ENCODE data around the gene IGFBP6. TPM values are rescaled to one million over a fixed set of nuclear protein-coding genes. Genes with fewer than 3 reads are reported as not detected.

Gene IGFBP6
- total RNA-seq, 2 donors from 2014 or later: 7.2 to 14.6 TPM

DNA sequence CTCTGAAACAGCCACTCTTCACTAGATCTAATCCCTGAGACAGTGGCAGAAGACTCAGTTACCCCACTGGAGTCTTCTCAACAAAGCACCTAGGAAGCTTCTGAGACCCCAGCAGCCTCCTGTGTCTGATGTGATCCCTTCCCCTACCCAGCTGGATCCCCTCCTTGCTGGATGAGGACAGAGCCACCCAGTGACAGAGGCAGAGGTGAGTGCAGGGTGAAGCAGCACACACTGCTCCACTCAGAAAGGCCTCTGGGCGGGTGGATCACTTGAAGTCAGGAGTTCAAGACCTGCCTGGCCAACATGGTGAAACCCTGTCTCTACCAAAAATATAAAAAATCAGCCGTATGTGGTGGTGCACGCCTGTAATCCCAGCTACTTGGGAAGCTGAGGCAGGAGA lies 21.0 kb upstream of the IGFBP6 start:
- no peaks in the 10 kb centered on the region for H3K9me3 ChIP-seq
- H3K9ac ChIP-seq (ENCODE audit: low read depth in 2 of 2, low read length in 2 of 2): no peak overlapping the region
- DNase-seq: no peak
- no peak overlapping the region for H3K27ac ChIP-seq
- H3K4me1 ChIP-seq: peaks cover 9% of the 10 kb centered on the region
- H3K27me3 ChIP-seq: no peaks in the 10 kb centered on the region
- TF ChIP-seq, protein P1, sequence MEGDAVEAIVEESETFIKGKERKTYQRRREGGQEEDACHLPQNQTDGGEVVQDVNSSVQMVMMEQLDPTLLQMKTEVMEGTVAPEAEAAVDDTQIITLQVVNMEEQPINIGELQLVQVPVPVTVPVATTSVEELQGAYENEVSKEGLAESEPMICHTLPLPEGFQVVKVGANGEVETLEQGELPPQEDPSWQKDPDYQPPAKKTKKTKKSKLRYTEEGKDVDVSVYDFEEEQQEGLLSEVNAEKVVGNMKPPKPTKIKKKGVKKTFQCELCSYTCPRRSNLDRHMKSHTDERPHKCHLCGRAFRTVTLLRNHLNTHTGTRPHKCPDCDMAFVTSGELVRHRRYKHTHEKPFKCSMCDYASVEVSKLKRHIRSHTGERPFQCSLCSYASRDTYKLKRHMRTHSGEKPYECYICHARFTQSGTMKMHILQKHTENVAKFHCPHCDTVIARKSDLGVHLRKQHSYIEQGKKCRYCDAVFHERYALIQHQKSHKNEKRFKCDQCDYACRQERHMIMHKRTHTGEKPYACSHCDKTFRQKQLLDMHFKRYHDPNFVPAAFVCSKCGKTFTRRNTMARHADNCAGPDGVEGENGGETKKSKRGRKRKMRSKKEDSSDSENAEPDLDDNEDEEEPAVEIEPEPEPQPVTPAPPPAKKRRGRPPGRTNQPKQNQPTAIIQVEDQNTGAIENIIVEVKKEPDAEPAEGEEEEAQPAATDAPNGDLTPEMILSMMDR (IDR thresholded peaks at IDR 0.05): no peak
- intact Hi-C loops (cut with DNase I): no loop called here
- no peak overlapping the region for H3K4me3 ChIP-seq
- peaks cover 9% of the 10 kb centered on the region for H3K36me3 ChIP-seq

DNA sequence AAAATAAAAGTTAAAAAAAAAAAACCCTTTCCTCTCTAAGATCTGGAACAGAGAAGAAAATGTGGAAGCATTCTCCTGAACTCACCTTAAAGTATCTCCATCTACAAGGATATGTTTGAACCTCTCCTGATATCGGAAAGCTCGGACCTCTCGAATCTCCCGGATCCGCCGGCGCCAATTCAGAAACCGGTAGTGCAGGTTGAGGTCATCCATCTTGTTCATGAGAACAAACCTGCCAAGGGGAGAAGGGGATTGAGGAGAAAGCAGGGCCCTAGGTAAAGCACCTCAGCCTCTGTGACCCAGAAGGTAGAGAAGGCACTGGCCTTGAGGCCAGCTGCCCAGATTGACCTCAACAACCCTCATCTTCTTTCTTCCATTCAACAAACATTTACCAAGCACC lies 20.4 kb upstream of the IGFBP6 start:
- H3K36me3 ChIP-seq: peaks cover 9% of the 10 kb centered on the region
- no peaks in the 10 kb centered on the region for H3K9me3 ChIP-seq
- intact Hi-C loops (cut with DNase I): no loop called here
- H3K4me1 ChIP-seq: peaks cover 9% of the 10 kb centered on the region
- no peak overlapping the region for H3K27ac ChIP-seq
- H3K27me3 ChIP-seq: no peaks in the 10 kb centered on the region
- no peak for DNase-seq
- no peak overlapping the region for H3K4me3 ChIP-seq
- TF ChIP-seq, protein P1 (IDR thresholded peaks at IDR 0.05): no peak
- H3K9ac ChIP-seq (ENCODE audit: low read depth in 2 of 2, low read length in 2 of 2): no peak overlapping the region

DNA sequence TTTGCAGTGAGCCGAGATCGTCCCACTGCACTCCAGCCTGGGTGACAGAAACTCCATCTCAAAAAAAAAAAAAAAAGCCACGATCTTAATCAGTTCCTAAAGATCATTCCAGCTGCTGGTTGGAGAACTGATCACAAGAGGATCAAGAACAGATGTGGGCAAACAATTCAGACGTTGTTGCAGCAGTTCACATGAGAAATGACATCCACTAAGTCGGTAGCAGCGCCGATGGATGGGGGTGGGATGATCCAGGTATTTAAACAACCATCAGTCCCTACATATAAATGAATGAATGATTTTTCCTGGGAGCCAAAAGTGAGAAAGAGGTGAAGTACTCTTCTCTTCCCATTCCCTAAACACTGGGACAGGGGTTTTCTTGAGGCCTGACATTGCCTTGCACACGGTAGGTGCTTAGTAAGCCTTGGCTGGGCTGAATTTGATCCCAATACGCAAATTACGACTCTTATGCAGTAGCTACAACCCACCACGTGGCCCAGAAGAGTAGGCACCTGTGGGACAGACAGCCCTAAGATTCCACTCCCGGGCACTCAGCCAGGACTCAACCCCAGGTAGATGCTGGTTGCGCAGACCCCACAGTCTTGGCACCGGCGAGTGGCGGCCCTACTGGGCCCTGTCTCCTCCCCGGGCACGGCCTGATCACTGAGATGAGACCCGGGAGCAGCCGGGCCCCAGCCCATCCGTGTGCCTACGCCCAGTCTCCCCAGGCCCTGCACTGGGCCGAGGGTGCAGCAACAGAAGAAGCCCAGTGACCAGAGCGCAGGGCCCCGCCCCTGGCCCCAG lies 18.8 kb upstream of the IGFBP6 start:
- Histone ChIP-seq H3K4me3 (peak overlapping the region; percentile 88), H3K9me3 (no peaks in the 10 kb centered on the region), H3K36me3 (peaks cover 9% of the 10 kb centered on the region), H3K27me3 (no peaks in the 10 kb centered on the region), H3K27ac (peak overlapping the region; percentile 83), H3K9ac (ENCODE audit: low read depth in 2 of 2, low read length in 2 of 2) (peak overlapping the region; percentile 83 to 84), H3K4me1 (peaks cover 9% of the 10 kb centered on the region)
- TF ChIP-seq, protein P1 (IDR thresholded peaks at IDR 0.05): no peak
- peak; percentile 60 for DNase-seq
- intact Hi-C loops (cut with DNase I): no loop called here

DNA sequence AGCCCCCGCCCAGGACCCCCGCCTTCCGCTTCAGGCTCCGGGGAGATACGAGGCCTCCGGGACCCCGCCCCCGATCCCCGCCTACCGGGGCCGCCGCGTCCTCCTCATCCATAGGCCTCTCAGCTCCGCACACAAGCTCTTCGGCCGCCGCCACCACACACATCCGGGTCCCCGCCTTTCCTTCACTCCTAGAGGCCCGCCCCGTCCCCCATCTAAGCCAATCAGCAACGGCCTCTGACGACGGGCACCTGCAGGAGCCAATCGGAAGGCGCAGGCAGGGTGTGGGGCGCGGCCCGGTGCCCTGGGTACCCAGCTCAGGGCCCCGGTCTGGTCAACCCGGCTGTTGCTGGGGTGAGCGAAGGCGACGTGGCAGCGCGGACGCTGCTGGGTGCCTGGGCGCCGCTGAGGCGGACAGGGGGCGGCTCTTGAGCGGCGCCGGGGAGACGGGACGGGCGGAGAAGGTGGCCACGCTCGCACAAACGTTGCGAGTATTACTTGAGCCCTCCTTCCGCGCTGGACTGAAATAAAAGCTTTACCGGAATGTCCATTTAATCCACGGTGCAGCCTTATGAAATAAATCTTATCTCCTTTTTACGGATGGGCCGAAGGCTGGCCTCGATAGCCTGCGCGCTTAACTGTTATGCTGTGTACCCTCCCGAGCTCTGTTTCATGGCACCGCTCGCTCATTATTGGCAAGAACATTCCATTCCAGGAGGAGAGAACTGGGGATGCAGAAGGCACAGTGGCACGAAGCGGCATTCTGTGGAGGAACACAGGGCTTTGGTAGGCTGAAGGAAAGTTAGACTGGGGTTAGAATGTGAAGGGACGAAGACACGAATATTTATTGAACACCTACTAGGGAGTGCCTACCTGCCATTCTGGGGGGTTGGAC lies 18.0 kb upstream of the IGFBP6 start, which contains the start of gene SPRYD3:
TSS of gene SPRYD3 (minus strand) at position 165 of the 892 bp plus-strand sequence. CDS start at position 108, 57 bp downstream.
- H3K9me3 ChIP-seq: no peaks in the 10 kb centered on the region
- H3K4me3 ChIP-seq: peak within 1 kb of the TSS; percentile 88
- TF ChIP-seq, protein P1 (IDR thresholded peaks at IDR 0.05): no peak
- intact Hi-C loops (cut with DNase I): no loop called here
- peak within 1 kb of the TSS; percentile 83 to 84 for H3K9ac ChIP-seq (ENCODE audit: low read depth in 2 of 2, low read length in 2 of 2)
- H3K27me3 ChIP-seq: no peaks in the 10 kb centered on the region
- peak; percentile 97 for DNase-seq
- peak within 1 kb of the TSS; percentile 83 for H3K27ac ChIP-seq
- peaks cover 9% of the 10 kb centered on the region for H3K4me1 ChIP-seq
- H3K36me3 ChIP-seq: peaks cover 7% of the 10 kb centered on the region

DNA sequence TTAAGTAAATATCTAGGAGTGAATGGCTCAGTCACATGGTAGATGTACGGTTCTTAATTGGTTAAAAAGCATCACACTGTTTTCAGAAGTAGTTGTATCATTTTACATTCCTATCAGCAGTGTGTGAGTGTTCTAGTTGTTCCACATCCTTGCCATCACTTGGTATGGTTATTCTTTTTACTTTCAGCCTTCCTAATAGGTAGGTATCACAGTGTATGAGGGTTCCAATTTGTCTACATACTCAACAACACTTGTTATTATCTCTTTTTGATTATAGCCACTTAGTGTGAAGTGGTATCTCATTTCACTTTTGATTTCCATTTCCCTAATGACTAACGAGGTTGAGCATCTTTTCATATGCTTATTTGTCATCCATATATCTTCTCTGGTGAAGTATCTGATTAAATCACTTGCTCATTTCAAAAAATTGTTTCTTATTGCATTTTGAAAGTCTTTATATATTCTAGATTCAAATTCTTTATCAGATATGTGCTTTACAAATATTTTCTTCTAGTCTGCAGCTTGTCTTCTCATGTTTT lies 14.8 kb upstream of the IGFBP6 start:
- Histone ChIP-seq H3K9ac (ENCODE audit: low read depth in 2 of 2, low read length in 2 of 2) (no peak overlapping the region), H3K4me1 (peaks cover 9% of the 10 kb centered on the region), H3K27me3 (no peaks in the 10 kb centered on the region), H3K4me3 (no peak overlapping the region), H3K27ac (no peak overlapping the region), H3K36me3 (no peaks in the 10 kb centered on the region), H3K9me3 (no peaks in the 10 kb centered on the region)
- intact Hi-C loops (cut with DNase I): no loop called here
- TF ChIP-seq, protein P1 (IDR thresholded peaks at IDR 0.05): no peak
- no peak for DNase-seq
